Hippocampal formation (tissue), 2 donors: ENCODE results near the gene KNDC1.
"Not testable (repeated sequence)": the region's sequence is repeated elsewhere in the genome, so short reads cannot be mapped to it uniquely, and the experiment has no call there.

Source experiments
- DNase-seq, 2 donors: peaks; one replicate each; lab custom pipeline; 2025; lab: John Stamatoyannopoulos, UW

Gene KNDC1

GRCh38 chr10:133140417-133141143 lies 19.4 kb upstream of the KNDC1 start:
- DNase-seq = no peak

- DNase-seq = no peak
Measured at GRCh38 chr10:133141144-133141957, 18.7 kb upstream of the KNDC1 start.

GRCh38 chr10:133141958-133142340 lies 18.1 kb upstream of the KNDC1 start:
- no peak for DNase-seq

- no peak for DNase-seq
Measured at GRCh38 chr10:133142523-133143199, 17.4 kb upstream of the KNDC1 start.

- DNase-seq = no peak
Measured at GRCh38 chr10:133143200-133143533, 16.9 kb upstream of the KNDC1 start.

- no peak for DNase-seq
Measured at GRCh38 chr10:133143546-133143945, 16.5 kb upstream of the KNDC1 start.

GRCh38 chr10:133144771-133145170 lies 15.2 kb upstream of the KNDC1 start:
- no peak for DNase-seq

GRCh38 chr10:133150226-133150625 lies 9.8 kb upstream of the KNDC1 start:
- DNase-seq = no peak

GRCh38 chr10:133150656-133151055 lies 9.4 kb upstream of the KNDC1 start:
- no peak for DNase-seq

- not testable (repeated sequence) for DNase-seq
Measured at GRCh38 chr10:133151071-133151470, 8.9 kb upstream of the KNDC1 start.

- no peak for DNase-seq
Measured at GRCh38 chr10:133151543-133151972, 8.5 kb upstream of the KNDC1 start.

GRCh38 chr10:133154411-133154810 lies 5.6 kb upstream of the KNDC1 start:
- no peak for DNase-seq

GRCh38 chr10:133154996-133155778 lies 4.8 kb upstream of the KNDC1 start:
- no peak for DNase-seq

- no peak for DNase-seq
Measured at GRCh38 chr10:133156674-133157579, 3.1 kb upstream of the KNDC1 start.

GRCh38 chr10:133157662-133158436 lies 2.2 kb upstream of the KNDC1 start:
- no peak for DNase-seq

- DNase-seq = no peak
Measured at GRCh38 chr10:133158437-133158755, 1.6 kb upstream of the KNDC1 start.

- DNase-seq = no peak
Measured at GRCh38 chr10:133158756-133159610, 1.0 kb upstream of the KNDC1 start.

- no peak for DNase-seq
Measured at GRCh38 chr10:133159611-133159949, 439 bp upstream of the KNDC1 start.

GRCh38 chr10:133160826-133161471 lies 930 bp downstream of the KNDC1 start:
- no peak for DNase-seq
